Right ventricle myocardium superior (tissue), 1 donor: ENCODE measurements around the gene PXDN. TPM values are rescaled to one million over a fixed set of nuclear protein-coding genes. Genes with fewer than 3 reads are reported as not detected.

Source experiments
- ATAC-seq: fragments of 200-7000 bp; cut with Tn5 transposase; one replicate; pipeline ENCODE4 v1.9.1; 2020; ENCODE audit warnings: mild to moderate bottlenecking; ENCODE audit not compliant: poor library complexity
- DNase-seq: peaks from one replicate; pipeline ENCODE4 v3.0.0-alpha.2; 2020
- intact Hi-C: fragments of 100-400 bp; cut with DNase I; formaldehyde crosslinking; loops from one replicate; pipeline ENCODE4 v1.11.2; 2022
- total RNA-seq: library from RNA; stranded (reverse); fragmentation: NEBNext Ultra II Directional; extraction: Animal tissue kit (Norgen Biotek cat#: 25700); gene quantifications from one replicate; pipeline ENCODE4 v1.2.1, GENCODE V29; 2021
- donor health status: DM: no; HTN: yes; CAD: no; lungs with severe emphysema.

PXDN gene
- total RNA-seq, 1 donor from 2014 or later: 15.6 TPM

DNA sequence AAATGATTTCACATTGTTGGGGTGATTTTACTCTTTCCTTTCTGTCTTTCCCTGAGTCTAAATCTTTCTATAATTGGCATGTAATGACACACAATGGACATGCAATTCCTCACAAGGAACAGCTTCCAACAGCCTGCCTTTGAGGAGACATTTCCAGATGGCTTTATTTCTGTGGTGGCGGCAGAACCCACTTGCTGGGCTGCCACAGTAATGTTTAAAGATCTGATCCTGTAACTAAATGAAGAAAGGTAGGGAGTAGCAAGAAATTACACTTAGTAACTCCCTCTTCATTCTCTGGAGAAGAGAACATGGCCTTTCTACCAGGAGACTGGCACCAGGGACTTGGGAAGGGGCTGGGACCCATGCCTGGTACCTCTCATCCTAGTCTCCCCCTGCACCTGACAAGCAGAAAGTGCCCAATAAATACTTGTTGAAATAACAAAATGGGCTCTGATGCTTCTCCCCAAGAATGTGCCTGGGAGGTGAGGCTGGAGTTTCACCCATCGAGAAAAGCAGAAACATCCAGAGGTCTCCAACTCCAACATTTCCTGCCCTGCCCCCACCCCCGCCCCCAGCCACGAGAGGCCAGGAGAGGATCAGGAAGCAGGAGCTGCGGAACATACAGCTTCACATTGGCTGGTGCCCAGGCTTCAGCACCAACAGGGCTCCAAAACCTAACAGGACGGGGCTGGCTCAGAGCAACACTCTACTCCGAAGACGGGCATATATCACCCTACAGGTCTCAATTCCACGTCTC is 92.1 kb downstream of the PXDN start:
- intact Hi-C loops: no loop called here
- peak; percentile 44 for DNase-seq
- no peak for ATAC-seq

DNA sequence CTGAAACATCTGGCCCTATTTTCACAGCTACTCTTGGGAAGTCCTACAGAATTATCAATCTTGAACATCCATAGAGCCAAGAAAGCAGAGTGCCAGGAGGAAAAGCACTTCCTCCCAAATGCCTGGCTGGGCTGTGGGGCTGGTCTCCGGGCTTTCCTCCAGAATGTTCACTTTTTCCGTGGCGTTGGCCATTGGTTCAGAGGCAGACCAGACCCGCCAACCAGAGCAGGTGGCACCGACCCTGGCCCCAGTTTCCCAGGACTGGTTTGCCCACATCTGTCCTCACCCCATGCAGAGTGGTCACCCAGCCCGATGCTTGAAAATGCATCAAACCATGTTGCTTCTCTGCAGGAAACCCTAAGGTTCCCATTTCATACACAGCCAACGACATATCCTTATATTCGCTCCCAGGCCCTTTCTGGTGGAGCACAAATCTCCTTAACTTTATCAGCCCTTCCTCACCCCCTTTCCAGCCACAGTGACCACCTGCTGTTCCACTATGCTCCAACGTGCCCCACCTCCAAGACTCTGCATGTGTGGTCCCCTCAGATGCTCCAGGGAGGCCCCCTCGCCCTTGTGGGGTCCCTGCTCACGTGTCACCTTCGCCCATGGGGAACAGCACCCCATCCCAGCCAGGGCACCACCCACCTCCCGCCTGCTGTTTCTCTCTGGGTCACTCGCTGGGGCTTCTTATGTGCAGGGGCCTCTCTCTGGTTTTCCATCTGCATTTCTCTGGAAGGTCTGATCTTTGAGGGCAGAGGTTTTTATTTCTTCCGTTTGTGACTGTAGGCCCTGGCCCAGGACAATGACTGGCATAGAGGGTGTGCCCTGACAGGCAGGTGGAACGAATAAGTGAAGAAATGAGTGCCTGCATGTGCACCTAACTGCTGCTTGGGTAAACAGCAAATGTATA is 92.9 kb downstream of the PXDN start:
- ATAC-seq: peak; percentile 21
- intact Hi-C loops: no loop called here

DNA sequence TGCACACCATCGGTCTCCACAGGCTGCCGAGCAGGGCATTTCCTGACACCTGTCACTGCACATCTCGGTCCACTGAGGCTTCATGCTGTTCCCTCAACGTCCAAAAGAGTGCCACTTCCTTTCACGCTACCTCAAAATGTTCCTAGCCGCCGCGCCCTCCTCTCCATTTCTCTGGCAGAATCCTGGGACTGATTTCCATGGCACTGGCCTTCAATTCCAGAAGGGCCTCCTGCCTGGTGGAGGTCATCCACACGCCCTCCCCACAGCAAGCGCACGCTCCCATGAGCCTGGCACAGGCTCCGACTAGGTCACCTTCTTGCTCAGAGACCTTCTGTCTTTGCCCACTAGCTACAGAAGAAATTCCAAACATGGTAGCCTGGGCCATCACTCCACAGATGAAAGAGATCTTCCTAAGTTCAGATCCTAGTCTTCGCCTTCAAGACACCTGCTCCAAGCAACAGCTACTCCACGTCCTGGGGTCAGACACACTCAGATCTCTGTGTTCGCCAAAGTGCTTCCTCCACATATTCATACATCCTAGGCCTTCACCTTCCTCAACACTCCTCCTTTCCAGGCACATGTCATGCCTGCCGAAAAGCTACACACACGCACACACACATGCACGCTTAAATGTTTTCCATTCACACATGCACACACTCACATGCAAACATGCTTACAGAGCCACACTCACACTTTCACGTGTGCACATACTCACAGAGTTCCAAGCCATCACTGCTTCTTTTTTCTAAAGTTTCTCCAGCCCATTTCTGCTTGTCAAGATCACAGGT is 94.0 kb downstream of the PXDN start:
- intact Hi-C loops: no loop called here
- no peak for ATAC-seq
- peak; percentile 21 for DNase-seq

More for the DNA sequence above, 92.9 kb downstream of the PXDN start:
- DNase-seq: peak; percentile 50

DNA sequence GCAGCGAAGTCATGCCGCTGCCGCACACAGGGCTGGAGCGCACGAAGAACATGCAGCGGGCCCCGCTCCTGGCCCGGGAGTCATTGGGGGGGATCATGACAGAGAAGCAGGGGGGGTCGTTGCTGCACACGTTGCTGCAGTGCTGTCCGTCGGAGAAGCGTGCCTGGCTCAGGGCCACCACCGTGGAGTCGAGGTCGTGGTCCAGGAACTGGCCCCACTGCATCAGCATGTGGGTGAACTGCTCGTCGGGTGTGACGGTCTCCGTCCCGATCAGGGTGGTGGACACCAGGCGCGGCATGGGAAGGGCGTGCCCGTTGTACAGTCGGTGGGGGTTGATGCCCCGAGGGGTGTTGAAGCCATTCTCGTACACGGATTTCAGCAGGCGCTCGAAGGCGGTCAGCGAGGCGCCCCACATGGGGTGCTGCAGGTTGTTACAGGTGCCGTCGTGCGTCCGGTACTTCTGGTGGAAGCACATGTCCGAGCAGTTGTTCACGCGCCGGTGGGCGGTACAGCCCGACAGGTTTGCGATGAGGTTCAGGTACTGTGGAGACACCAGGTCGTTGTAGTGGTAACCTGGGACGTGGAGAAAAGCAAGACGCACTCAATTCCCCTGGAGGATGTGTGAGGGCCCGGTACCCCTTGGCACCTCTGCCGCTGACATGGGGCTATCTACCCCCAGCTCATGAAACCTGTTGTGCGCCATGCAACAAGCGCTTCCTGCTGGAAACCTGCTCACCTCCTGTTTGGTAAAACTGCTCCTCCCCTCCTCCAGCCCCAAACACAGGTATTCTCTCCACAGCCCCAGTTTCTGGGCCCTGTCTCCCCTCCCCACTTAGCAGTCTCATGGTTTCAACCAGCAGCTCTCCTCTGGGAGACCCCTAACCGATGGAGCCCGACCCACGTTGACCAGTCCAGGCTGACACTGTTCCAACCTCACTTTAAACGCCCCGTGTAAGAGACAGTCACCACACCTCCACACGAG is 94.9 kb downstream of the PXDN start:
- intact Hi-C loops: no loop called here
- ATAC-seq (no peak), DNase-seq (peak; percentile 38)

DNA sequence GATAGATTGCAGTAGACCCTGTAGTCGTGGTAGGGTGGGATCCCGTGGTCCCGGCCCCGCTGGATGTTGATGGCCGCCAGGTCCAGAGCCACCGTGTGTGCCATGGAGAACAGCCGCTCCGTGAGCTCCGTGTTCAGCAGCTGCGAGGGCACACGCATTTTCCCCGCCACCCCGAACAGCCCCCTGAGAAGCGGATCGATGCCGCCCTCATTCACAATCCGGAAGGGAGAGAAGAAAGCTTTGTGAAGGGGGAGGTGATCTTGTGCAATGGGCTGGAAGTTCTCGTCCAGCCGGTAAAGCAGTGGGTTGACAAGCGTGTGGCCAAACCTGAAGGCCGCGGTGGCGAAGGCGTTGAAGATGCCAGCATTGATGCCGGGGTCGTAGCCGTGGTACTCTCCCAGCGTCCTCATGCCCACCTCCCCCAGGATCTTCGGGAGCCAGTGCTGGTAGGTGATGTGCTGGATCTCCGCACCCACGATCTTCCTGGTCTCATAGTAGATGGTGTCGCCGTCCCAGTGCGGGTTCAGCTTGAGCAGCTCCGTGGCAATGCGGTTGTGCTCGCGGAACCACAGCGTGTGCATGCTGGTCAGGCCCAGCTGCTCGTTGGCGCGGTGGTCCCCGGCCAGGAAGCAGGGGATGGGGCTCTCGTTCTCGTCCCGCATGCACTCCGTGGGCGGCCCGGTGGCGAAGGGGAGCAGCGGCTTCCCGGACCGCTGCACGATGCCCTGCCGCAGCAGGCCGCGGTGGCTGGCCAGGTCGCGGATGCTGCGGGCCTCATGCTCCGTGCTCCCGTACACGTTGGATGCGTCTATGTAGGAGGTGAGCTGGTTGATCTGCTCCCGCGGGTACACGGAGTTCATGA is 95.8 kb downstream of the PXDN start:
- DNase-seq (peak; percentile 34), ATAC-seq (no peak)
- intact Hi-C loops: no loop called here

DNA sequence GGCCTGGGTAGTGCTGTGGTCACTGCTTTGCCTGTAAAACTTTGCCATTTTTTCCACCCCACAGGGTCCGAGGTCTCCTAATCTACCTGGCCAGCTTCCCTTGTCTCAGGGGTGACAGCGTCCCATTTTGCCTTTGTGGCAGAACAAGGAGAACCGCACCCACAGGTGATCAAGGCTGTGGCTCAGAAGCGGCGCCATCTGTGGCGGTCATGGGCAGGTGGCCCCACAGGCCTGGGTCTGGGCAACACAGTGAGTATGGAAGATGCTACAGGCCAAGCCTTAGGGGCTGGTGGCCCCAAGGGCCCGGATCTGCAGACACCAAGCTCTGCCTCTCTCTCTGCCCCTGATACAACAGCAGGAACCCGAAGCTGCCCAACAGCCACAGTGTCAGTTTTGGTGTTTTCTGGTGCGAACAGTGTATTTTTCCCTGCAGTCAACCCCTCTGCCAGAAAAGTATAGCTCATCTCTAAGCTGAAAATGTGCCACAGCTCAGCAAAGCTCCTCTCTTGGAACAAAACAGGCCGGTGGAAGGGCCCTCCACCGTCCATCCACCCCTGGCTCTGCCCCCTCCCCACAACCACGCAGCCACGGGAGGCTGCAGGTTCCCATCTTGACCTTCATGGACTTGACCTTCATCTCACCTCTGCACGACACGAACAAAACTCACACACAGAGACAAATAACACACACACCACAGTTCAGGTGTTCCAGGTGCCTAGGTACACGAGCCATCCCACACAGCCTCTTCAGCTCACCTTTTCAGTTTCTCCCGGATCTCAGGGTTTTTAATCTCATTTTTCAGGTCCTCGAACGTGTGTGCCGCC is 96.7 kb downstream of the PXDN start:
- ATAC-seq: no peak
- no peak for DNase-seq
- intact Hi-C loops: no loop called here

DNA sequence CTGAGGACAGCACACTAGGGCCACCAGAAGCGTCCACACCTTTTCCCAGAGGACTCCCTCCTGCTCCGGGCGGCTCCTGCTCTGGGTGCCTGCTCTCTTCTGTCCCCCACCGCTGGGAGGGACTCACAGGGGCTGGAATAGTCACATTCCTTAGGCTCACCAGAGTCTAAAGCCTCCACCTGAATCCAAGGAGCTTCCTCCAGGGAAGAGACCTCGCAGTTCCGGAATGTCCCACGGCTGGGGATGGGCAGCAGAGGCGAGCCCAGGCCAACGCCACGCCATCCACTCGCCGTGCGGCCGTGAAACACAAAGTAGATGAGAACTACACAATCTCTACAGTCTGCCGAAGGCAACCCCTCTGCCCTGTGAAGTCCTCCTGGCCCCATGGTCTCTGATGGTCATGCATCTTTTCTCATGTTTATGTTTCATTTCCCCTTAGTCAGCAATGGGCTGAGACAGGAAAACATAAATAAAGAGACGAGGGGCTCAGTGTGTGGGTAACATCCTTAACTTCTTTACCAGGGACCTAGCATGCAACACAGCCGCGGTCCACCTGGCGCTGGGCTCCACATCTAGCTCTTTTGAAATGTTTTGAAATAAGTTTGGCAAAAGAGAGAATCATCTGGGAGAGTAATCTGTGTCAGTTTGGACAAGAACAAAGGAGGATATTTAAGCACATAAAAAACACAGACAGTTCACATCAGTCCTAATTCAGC is 98.4 kb downstream of the PXDN start:
- DNase-seq (no peak), ATAC-seq (no peak)
- intact Hi-C loops: no loop called here

DNA sequence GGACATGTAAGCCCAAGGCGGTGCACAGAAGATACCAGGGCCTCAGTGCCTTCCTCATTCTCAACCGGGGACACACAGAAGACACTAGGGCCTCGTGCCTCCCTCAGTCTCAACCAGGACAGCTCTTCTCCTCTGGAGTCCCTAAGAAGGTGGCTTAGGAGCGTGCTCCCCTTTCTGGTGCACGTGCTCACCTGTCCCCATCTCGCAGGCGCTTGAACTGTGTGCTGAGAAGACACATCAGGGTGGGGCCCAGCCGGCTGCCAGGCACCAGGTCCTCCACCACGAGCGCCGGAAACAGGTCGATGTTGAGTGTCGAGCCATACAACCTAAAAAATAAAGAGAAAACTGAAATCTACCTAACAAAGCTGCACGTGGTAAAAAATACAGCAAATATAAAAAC is 99.9 kb downstream of the PXDN start:
- intact Hi-C loops: no loop called here
- no peak for DNase-seq
- no peak for ATAC-seq

DNA sequence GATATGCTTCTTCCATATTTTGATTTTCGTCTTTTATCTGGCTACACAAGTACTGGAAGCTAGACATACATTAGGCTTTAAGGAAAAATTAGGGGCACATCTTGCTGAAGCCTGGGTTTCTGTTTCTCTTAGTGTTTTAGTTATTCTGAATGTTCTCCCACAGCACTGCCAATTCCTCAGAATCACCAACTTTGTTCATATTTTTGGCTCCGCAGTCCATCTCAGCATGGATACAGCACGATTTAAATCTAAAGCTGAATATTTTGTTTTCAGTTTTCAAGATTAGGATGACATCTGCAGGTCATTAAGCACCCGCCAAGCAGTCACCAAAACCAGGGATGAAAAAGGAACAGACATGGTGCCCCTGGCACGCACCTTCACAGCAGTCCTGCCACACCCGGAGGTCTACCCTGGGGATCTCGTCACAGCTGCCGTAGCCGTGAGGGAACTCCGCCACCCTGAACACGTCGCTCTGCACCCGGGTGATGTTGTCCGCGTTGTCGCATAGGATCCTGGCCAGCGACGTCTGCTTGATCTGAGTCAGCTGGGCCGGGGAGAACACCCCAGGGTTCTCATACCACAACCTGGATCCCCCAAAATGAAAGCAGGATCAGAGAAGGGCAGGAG is 101.2 kb downstream of the PXDN start:
- DNase-seq: no peak
- ATAC-seq: no peak
- intact Hi-C loops: no loop called here

DNA sequence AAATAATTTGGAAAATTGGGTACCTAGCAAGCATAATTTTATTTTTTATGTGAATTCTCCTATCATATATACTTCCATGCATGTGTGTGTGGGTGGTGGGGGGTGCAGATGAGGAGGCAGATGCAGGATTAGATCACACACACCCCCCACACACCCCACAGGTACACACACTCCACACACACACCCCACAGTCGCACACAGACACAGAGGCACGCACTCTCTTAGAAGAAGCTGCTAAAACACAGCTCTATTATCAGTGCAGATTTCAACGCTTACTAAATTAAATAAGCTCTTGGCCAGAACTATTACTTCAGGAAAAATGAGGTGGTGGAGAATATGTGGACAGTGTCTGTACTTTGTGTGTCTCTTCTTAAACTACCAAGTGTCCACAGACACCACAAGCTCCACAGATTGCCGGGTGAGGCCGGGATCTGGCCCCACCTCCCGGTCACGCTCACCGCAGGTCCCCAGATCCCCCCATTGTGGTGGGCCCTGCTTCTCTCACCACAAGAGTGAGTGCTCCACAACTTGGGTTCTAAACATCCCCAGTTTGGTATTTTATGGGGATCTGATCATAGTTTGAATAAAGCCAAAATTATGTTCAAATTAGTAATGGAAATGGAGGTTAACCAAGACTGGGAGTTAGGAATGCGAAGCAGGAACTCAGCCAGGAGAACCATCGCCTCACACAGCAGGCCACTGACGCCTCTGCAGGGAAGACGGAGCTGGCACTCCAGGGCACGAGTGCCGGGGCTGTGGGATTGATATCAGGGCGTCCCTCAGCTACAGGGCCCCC is 102.1 kb downstream of the PXDN start:
- no peak for DNase-seq
- ATAC-seq: no peak
- intact Hi-C loops: no loop called here

DNA sequence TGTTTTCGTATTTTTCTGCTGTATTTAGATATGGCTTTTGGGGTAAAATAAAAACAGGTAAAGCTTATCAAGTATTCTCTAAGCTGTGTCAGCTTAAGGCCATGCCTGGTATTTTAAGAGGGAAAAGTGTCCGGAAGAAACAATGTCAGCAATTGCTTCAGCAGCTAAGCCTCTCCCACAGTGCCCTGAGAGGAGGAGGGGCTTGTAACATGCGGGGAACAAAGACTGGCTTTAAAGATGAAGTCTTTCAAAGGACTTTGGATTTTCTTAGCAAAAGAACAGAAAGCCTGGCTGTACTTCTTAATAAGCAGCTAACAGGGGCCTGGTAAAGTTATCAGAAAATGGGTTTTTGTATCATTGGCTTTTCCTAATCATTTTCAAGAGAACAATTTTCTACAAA is 102.8 kb downstream of the PXDN start:
- intact Hi-C loops: no loop called here
- no peak for ATAC-seq
- DNase-seq: no peak

DNA sequence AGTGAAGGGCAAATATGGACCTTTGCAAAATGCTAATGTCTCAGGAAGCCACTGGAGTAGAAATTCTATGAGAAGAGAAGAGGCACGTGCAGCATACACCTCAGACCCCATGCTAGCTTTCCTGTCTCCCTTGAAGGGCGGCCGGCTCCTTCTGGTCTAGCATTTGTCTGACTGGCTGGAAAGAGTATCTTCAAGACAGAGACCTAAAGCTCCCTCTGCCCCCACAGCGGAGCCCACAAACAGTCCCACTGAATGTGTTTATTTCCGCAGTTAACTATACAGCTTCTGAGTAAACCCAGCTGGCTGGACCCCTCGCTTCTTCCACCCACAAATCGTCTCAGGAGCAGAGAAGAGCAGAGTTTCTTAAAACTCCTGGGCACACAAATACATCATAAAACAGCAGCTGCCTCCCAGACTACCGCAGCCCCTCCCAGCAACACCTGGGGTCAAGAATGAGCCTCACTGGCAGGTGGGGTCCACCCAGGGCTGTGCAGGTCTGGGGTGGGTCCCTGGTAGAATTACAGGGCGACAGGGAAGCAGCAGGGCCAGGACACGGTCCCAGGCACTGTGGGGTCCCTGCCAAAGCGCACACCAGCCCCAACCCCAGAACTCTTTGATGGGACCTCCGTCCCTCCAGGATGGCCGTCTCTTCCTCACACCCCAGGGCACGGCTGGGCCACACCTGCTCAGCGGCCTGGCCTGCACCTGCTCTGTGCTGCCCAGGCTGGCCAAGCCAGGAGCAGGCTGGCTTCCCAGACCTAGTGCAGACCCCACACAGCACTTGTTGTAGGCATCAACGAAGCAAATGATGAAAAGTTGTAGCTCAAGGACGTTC is 103.8 kb downstream of the PXDN start:
- intact Hi-C loops: no loop called here
- no peak for DNase-seq

DNA sequence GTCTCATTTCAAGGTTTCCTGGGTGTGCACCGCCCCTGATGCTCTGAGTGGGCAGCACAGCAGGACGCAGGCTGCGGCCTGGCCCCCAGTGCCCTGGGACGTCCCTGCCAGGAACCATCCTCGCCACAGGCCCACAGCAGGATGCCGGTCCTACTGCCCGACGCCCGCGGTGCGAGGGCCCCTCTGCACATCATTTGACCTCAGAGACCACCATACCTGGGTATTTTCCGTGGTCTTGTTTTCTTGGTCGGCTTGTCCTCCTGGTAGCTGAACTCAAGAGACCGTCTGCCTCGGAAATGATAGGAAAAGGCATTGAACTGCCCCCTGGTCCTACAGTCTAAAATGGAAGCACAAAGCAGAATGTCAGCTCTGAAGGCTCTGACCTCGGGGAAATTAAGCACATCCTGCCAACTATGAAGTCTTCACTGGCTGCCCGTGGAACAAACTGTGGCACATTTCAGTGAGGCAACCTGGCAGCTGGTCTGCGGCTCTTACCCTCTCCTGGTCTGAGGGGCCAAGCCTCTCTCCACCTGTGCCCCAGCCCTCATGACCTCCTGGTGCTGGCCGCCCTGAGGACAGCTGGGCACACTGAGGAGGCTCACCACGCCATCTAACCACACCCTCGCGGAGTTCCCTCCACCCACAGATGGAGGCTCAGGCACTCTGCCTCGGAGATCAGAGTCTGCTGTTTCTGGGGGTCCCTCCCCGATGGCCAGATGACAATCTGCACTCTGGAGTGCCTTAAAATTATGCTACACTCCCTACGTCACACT is 105.0 kb downstream of the PXDN start:
- DNase-seq (no peak), ATAC-seq (no peak)
- intact Hi-C loops: no loop called here

More for the DNA sequence above, 103.8 kb downstream of the PXDN start:
- ATAC-seq: no peak
